Stimulated activated CD4-positive, alpha-beta T cell treated with anti-CD3 and anti-CD28 coated beads, TNF-alpha, amount 100 ng/mL, for 24 hours (primary cell): Measurements from ENCODE around the gene KRTAP5-4.
"Not testable (repeated sequence)": the region's sequence is repeated elsewhere in the genome, so short reads cannot be mapped to it uniquely, and the experiment has no call there.

Experiments used
- DNase-seq, 3 experiments: peaks; one replicate each; pipeline ENCODE4 v3.0.0-alpha.2; 2020; ENCODE audit warnings: low read depth in 3 of 3

KRTAP5-4 gene

DNA sequence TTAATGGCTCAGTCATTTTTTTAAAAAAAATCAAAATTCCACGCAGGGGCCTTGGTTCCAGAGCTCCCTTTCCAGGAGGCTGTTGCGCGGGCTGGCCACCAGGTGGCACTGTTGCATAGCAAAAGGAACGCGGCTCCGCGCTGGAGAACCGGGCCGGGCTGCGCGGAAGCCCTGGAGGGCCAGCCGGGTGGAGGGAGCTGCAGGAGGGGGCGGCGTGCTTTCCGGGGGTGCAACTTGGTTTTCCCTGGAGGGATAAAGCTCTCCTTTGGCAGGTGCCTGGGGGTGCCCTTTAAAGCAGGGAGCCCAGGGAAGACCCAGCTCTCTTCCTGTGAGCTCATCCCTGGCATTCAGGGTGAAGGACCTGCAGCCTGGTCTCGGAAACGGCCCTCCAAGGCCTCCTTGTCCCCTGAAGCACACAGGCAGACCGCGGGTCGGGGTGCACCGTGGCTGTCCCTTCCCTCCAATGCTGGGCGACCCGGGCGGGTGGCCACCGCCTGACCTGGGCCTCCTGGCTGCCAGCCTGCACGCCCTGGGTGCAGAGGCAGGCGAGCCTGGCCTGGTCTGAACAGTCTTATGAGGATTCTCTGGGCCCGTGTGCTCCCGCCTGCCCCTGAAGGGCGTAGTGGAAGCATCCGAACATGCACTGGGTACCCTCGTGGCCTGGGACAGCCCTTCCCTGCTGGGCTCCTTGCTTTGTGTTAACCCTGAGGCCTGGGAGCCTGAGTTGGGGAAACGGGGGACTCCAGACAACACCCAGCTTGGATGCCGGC is 31.0 kb upstream of the KRTAP5-4 start:
- DNase-seq, result peak; percentile 61 to 74 (median 65)

DNA sequence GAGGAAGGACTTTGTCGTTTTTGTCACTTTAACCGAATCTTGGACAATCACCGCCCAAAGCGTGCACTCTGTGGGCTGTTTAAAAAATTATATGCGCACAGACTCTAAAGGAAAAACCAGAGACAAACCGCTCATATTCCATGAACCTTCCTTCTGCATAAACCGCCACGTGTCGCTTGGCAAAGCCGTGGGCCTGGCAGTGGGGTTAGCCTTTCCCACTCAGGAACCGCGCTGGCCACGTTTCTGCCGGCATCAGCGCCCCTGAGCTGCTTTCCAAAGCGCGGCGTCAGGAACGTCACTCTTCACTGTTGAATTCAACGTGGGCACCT is 30.5 kb upstream of the KRTAP5-4 start:
- no peak for DNase-seq

DNA sequence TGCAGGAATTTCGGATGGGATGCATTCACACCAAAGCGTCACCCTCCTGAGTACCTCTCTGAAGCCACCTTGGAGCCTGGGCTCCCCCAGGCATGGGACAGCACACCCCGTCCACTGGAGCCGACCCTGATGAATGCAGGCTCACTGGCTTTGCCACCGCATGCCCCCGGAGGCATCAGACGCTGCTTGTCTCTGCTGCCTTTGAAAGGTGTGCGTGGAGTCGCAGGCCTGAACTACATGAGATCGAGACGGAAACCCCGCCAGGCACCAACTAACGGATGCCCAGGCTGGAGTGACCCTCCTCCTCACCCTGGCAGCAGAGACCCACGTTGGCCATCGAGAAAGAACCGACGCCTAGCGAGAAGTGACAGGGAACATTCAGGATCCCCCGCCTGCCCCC is 30.1 kb upstream of the KRTAP5-4 start:
- no peak for DNase-seq

DNA sequence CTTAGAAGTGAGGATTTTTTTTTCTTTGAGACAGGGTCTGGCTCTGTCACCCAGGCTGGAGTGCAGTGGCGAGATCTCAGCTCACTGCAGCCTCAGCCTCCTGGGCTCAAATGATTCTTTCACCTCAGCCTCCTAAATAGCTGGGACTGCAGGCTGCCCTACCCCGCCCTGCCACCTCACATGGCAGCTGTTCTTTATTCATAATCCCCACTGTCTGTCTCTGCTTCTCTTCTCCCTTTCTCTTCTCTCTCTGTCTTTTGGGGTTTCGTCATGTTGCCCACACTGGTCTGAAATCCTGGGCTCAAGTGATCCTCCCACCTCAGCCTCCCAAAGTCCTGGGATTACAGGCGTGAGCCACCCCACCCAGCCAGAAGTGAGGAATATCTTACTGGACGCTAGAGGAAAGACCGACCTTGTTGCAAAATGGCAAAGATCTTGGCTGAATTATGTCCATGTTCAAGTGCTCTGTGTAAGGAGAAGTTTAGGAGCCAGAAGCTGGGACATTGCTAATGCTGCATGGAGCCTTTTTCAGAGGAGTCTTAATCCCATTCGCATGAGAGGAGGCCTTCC is 29.6 kb upstream of the KRTAP5-4 start:
- DNase-seq, result no peak

DNA sequence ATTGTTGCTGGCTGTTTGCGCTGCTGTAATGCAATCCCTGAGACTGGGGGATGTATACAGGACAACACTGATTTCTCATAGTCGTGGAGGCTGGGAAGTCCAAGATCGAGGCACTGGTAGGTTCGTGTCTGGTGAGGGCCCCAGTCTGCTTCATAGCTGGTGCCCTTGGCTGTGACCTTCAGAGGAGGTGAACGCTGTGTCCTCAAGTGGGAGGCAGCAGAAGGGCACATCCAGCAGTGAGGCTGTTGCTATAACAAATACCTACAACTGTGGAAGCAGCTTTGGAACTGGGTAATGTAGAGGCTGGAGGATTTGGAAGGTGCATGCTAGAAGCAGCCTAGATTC is 29.0 kb upstream of the KRTAP5-4 start:
- no peak for DNase-seq

DNA sequence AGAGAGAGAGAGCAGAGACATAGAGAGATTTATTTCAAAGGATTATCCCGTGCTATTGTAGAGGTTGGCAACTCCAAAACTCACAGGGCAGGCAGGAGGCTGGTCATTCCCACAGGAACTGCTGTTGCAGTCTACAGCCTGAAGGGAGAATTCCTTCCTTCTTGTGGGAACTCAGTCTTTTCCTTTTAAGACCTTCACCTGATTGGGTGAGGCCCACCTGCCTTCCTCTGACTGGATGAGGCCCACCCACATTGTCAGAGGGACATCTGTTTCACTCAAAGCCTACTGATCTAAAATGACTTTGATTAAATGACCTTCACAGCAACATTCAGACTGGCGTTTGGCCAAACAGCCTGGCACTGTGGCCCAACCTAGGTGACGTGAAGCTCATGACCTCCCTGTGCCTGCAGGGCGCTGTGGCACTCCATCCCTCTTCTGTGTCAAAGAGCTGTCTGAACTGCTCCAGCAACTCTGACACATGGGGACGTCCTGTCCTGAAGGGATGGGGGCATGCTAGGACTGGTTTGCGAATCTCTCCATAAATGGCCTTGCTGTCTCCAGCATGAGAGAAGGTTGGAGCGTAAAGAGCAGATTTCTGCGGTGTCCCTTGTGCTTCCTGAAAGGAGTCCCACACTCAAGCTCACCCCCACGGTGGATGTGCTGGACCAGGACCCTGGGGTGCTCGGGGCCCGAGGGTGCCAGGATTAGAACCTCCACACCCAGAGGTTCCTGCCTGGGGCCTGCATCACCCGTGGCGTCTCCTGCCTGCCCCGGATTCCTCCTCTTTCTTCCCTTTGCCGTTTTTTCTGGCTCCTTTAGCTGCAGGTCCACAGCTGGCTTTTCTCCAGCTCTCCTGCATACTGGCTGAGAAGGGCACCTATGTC is 28.3 kb upstream of the KRTAP5-4 start:
- DNase-seq, result no peak

DNA sequence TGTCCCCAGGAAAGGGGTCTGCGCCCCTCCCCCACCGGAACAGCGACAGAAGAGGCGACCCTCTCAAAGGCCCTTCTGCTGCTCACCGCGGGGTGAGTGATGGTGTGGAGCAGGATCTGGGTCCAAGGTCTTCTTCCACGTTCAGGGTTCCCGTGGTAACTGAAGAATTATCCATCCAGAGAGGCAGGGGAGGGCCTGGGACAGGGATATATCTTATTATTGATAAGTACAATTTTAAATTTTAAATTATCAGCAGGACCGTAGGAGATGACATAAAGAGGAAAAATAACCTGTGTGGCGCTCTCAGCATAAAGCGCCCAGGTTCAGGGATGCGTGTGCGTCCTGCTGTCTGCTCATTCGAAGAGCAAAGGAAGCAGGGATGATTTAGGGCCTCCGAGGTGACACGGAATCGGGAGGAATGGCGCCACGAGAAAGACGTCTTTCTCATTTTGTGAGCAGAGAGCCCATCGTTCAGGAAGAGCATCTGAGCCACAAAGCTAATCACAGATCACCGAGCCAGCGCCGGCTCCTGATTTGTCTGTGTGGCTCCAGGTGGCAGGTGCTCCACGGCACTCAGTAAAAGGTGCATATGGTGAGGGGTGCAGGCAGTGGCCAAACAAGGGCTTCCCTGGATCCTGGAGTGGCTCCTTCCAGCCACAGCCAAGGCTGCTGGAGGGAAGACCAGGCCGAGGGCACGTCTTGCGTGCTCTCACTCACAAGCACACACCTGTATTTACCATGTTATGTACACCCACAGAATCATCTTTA is 26.9 kb upstream of the KRTAP5-4 start:
- DNase-seq, result no peak

DNA sequence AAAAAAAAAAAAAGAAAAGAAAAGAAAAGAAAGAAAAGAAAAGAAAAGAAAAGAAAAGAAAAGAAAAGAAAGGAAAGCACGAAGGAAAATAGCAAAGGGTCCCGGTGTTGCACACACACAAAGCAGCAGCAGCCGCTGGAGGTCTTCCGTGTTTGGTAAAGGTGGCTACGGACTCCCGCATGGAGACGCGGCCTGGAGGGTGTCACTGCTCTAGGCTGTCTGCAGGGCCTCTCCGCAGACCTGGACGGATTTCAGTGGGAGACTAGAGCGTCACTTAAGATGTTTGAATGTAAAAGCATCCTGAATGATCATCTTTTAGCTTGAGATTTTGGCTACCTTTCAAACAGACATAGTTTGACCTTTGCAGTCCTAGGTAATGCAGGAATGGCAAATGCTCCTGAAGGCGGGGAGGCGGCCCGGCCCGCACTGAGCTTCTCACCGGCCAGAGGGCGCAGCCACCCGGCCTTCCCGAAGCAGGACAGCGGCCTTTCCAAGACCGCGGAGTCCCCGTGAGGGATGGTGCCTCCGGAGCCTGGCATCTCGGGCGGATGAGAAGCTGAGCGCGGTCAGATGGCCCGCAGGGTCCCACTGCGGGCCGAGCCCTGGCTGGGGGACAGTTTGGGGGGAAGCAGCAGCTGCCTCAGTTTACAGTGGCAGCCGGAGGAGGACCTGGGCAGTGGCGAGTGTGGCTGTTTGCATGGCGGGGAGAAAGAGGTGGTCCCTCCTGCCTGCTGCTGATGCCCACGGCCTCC is 26.1 kb upstream of the KRTAP5-4 start:
- DNase-seq, result no peak

DNA sequence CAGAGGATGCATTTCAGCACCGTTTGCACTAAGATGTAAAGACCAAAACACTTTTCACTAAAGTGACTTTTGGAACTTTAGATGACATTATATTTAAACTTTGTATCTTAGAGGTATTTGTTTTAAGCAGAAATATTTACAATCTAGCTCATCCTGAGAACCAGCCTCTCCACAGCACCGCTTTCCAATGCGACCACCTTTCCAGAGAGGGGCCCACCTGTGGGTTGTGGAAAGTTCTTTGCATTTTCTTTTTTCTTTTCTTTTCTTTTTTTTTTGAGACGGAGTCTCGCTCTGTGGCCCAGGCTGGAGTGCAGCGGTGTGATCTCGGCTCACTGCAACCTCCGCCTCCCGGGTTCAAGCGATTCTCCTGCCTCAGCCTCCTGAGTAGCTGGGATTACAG is 24.6 kb upstream of the KRTAP5-4 start:
- DNase-seq, result not testable (repeated sequence)

DNA sequence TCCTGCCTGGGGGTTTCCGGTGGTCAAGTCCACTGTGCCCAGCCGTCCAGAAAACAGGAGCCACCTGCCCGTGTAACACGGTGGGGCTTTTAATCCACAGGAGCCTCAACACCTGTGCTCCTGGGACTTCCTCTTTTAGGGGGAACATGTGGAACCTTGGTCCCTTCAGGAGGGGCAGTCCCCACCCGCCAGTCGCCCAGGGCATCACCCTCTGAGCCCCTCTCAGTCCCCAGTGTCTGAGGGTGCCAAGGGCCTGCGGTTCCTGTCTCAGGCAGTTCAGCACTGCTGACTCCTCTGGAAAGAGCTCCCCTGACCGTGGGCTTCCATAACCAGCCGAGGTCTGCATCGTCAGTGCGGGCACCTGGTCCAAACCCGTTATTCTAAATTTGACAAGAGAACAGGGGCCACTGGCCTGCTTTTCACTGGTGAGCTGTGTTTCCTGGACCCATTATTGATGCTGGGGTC is 23.5 kb upstream of the KRTAP5-4 start:
- DNase-seq, result no peak

DNA sequence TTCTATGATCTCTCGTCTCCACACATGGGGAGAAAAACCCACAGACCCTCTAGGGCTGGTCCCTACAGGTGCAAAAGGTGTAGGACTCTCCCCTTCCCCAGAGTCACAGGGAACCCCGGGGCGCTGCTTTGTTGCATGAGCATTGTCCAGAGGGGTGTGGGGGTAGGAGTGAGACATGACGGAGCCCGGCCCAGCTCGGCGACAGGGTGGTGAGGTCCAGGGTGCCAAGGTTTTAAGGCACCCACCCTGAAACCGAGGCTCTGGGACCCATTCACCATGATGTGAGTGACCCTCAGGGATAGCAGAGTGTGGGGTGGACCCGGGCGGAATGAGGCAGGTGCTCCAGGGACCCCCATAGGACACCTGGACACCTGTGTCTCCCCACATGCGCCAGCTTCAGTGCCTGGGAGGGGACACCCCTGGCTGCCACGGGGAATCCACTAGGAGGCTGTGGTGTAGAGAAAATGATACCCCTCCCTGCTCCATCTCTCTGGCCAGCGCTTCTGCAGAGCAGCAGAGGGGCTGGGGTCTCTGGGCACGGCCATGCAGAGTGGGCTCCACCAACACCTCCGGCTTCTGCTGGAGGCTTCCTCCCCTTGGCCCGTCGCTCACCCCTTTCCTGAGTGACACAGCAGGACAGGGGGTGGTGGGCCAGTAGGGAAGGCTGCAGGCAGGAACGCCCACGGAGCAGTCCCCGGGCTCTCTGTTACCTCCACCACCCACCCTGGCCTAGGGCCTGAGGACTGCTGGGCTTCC is 22.8 kb upstream of the KRTAP5-4 start:
- DNase-seq, result no peak

DNA sequence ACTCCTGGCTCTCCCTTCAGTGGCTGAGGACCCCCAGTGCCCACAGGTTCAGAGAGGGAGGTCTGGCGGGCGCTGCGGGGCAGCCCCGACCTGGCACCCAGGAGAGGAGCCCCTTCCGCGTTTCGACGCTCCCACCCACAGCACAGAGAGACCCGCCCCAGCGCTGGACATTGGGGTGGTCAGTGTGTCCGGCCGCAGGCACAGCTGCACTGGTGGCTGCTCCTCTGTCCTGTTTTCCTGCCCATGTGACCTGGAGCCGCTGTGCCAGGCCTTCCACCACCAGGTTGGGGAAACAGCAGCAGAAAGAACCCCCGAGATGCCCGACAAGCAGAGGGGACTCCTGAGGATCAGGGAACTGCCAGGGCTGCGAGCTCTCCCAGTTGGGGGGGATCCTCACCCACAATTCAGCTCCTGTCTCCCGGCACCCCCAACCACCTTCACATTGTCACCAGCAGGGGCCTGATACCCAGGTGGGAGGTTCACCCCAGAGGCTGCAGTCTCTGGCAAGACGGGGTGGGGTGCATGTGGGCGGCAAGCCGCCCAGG is 21.3 kb upstream of the KRTAP5-4 start:
- DNase-seq, result no peak

DNA sequence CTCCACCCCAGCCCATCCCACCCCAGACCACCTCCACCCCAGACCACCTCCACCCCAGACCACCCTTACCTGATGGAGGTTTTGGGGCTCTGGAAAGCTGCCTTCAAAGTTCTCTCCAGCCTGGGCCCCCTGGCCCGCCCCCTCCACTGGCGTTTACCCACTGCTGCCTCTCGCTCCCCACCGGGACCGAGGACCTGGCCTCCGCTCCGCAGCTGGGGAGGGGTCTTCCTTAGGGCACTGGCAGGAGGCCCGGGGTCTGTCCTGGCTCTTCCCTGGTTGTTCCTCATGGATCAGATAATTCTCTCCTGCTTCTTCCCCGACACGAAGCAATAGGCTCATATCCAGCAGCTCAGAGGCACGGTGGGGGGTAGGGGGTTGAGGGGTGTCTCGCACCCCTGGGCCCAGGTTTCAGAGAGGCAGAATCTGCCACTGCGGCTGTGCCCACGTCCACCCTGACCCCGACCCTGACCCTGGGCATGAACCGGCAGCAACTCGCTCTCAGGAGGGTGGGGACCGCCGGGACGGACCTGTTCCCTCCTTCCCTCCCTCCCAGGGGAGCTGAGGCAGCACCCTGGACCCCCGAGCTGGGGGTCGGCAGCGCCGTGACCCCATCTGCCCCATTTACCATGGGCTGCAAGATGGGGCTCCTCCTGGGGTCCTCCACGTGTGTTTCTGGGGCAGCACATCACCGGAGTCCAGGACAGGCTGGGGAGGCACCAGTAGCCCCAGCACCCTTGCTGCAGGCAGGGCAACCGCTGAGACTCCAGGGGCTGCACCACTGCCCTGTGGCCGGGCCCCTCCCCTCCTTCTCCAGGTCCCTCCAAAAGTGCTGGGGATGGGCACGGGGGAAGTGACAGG is 20.6 kb upstream of the KRTAP5-4 start:
- DNase-seq, result no peak

DNA sequence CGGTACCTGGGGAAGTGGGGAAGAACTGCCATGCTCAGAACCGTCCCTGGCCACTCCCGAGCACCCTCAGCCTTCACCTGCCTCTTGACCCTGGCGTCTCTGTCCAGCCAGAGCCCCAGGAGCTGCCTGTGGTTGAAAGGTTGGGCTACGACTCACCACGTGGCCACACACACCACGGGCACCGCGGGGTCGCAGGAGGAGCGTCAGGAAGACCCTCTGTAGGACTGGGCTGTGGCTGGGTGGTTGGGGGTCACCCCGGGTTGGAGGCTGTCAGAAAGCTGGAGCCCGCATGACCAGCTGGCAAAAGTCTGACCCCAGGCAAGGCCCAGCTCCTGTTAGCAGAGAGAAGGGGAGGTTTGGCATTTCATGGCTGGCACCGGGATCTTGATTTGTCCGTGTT is 19.2 kb upstream of the KRTAP5-4 start:
- DNase-seq, result no peak

DNA sequence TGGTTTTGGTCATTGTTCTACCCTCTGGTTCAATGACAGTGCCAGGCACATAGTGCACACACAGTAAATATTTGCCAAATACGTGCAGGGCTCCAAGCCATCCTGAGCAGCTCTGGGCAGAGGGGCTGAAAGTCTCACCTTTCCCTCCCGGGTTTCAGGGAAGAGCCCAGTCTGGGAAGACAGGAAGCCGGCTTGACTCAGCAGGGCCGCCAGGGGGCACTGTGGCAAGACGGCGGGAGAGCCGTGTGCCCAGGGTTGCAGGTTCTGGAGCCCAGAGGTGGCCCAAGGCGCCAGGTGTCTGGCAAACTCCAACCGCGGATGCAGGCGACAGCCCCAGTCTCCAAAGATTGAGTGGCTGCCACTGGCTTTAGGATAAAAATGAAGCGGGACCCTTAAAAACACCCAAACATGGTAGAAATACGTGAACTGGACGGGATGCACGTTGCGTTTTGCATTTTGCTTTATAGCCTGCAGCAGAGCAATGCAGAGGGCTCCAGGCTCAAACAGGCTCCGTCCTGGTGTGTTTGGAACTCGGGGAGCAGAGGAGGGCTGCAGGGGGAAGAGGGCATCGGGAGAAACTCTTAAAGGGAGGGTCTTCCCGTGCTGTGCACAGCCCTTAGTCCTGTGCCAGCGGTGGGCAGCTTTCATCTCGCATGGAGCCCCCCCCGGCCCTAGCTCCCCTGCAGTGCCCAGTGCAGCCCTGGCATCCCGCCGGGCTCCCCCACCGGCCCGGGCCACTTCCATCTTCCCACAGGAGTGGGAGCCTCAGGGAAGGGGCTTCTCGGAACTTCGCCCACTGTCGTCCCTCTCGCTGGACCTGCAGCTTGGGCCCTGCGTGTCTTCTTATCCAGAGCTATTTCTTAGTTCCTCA is 18.4 kb upstream of the KRTAP5-4 start:
- DNase-seq, result peak in 1 of 3 experiments; percentile 18

DNA sequence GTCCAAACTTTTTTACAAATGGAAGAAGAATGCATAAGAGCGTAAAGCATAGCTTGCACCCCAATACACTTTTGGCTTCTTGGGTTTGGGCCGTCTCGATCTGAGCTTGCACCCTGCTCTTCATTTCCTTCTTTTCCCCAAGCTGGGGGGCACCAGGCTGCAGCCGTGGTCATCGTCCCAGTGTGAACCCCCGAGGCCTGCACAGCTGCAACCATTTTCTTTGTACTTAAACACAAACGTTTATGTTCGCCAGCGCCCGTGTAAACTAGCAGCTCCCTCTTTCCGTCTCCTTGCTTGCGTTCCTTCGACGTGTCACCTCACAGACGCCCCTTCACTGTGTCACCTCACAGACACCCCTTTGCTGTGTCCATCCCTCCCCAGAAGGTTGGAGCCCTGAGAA is 17.7 kb upstream of the KRTAP5-4 start:
- DNase-seq, result no peak

DNA sequence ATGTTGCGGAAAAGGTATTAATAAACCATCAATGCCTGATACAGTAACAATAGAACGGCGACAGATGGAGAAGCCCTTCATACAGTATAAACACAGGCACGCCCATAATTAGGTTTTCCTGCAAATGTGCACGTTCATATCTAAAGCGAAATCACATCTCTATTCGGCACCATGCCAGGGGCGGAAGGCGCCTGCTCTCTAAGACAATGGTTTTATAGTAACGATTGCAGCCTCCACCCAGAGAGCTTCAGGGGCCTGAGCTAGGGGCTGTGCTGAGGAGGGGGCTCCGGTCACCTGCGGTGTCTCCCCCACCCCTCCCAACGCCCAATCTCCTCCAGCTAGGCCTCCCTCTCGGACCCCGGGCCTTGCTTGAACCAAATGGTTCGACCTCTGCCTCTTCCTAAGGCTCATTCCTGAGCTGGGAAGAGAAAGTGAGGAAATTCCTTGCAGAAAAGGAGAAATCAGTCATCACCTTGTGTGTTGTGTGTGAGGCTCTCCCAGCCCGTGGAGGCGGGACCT is 17.2 kb upstream of the KRTAP5-4 start:
- no peak for DNase-seq

DNA sequence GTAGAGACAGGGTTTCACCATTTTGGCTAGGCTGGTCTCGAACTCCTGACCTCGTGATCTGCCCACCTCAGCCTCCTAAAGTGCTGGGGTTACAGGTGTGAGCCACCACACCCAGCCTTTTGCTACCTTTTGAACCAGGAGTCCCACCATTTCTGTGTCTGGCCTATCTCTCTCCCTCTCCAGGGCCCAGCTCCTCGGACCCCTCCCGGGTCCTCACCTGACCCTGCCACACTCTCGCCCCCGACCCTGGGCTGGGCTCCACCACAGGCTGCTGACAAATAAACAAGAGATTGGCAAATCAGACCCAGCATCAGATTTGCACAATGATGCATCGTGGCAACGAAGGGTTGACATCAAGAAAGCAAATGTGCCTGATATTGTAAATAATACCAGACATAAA is 16.4 kb upstream of the KRTAP5-4 start:
- no peak for DNase-seq
